ENCODE results near the gene CD22.
"Not testable (repeated sequence)": the region's sequence is repeated elsewhere in the genome, so short reads cannot be mapped to it uniquely, and the experiment has no call there.

The CD22 gene

GRCh38 chr19:35328851-35329285, at the start of gene CD22:
CD22 (plus strand) TSS chr19:35329187; CDS start chr19:35332041, 2,854 bp downstream.
- DNase-seq (ENCODE audit: insufficient read length, low spot score) (no peak), FAIRE-seq (no peak)
- TF ChIP-seq POLR2A (IDR thresholded peaks at IDR 0.05; ENCODE audit: low read depth, low read length), result no peak

- no peak for TF ChIP-seq POLR2A (IDR thresholded peaks at IDR 0.05; ENCODE audit: low read depth, low read length)
- no peak for FAIRE-seq
- DNase-seq (ENCODE audit: insufficient read length, low spot score), result no peak
These were observed 49.6 kb upstream of the CD22 start for GRCh38 chr19:35279374-35279773.

- TF ChIP-seq POLR2A (IDR thresholded peaks at IDR 0.05; ENCODE audit: low read depth, low read length), result no peak
- no peak for FAIRE-seq
- DNase-seq (ENCODE audit: insufficient read length, low spot score), result no peak
These were observed 48.8 kb upstream of the CD22 start for GRCh38 chr19:35279985-35280821.

- FAIRE-seq, result no peak
- DNase-seq (ENCODE audit: insufficient read length, low spot score), result no peak
- TF ChIP-seq POLR2A (IDR thresholded peaks at IDR 0.05; ENCODE audit: low read depth, low read length), result no peak
These were observed 47.7 kb upstream of the CD22 start for GRCh38 chr19:35281303-35281702.

- DNase-seq (ENCODE audit: insufficient read length, low spot score), result no peak
- FAIRE-seq, result no peak
- no peak for TF ChIP-seq POLR2A (IDR thresholded peaks at IDR 0.05; ENCODE audit: low read depth, low read length)
These were observed 44.6 kb upstream of the CD22 start for GRCh38 chr19:35284153-35285094.

GRCh38 chr19:35285095-35285449, 43.9 kb upstream of the CD22 start:
- TF ChIP-seq POLR2A (IDR thresholded peaks at IDR 0.05; ENCODE audit: low read depth, low read length), result no peak
- FAIRE-seq, result no peak

GRCh38 chr19:35285465-35285864, 43.5 kb upstream of the CD22 start:
- DNase-seq (ENCODE audit: insufficient read length, low spot score); FAIRE-seq: not testable (repeated sequence)

More at GRCh38 chr19:35285095-35285449, 43.9 kb upstream of the CD22 start:
- no peak for DNase-seq (ENCODE audit: insufficient read length, low spot score)

GRCh38 chr19:35286101-35286500, 42.9 kb upstream of the CD22 start:
- FAIRE-seq, result not testable (repeated sequence)

GRCh38 chr19:35287713-35288112, 41.3 kb upstream of the CD22 start:
- TF ChIP-seq POLR2A (IDR thresholded peaks at IDR 0.05; ENCODE audit: low read depth, low read length), result no peak
- DNase-seq (ENCODE audit: insufficient read length, low spot score), result no peak
- no peak for FAIRE-seq

More at GRCh38 chr19:35286101-35286500, 42.9 kb upstream of the CD22 start:
- not testable (repeated sequence) for DNase-seq (ENCODE audit: insufficient read length, low spot score)

GRCh38 chr19:35288331-35288730, 40.7 kb upstream of the CD22 start:
- TF ChIP-seq POLR2A (IDR thresholded peaks at IDR 0.05; ENCODE audit: low read depth, low read length), result no peak
- DNase-seq (ENCODE audit: insufficient read length, low spot score) (no peak), FAIRE-seq (no peak)

GRCh38 chr19:35288906-35289305, 40.1 kb upstream of the CD22 start:
- no peak for TF ChIP-seq POLR2A (IDR thresholded peaks at IDR 0.05; ENCODE audit: low read depth, low read length)
- DNase-seq (ENCODE audit: insufficient read length, low spot score) (no peak), FAIRE-seq (no peak)

- no peak for FAIRE-seq
- no peak for DNase-seq (ENCODE audit: insufficient read length, low spot score)
- no peak for TF ChIP-seq POLR2A (IDR thresholded peaks at IDR 0.05; ENCODE audit: low read depth, low read length)
These were observed 38.4 kb upstream of the CD22 start for GRCh38 chr19:35290381-35291127.

- TF ChIP-seq POLR2A (IDR thresholded peaks at IDR 0.05; ENCODE audit: low read depth, low read length), result no peak
- no peak for FAIRE-seq
- no peak for DNase-seq (ENCODE audit: insufficient read length, low spot score)
These were observed 37.7 kb upstream of the CD22 start for GRCh38 chr19:35291259-35291658.

GRCh38 chr19:35291916-35292315, 37.1 kb upstream of the CD22 start, which contains the start of gene MAG:
MAG (plus strand) TSS chr19:35292161; CDS start chr19:35295409, 3,248 bp downstream.
- no peak for TF ChIP-seq POLR2A (IDR thresholded peaks at IDR 0.05; ENCODE audit: low read depth, low read length)
- FAIRE-seq, result no peak
- DNase-seq (ENCODE audit: insufficient read length, low spot score), result no peak

Measured in H54 (cell line).